GM12878 (cell line): ENCODE results near the gene SSBP2. TPM values are rescaled to one million over a fixed set of nuclear protein-coding genes. Genes with fewer than 3 reads are reported as not detected.

Experiments used
- ATAC-seq: fragments of 200-7000 bp; cut with Tn5 transposase; 3 replicates; pipeline ENCODE4 v1.9.1; 2020; ENCODE audit warnings: mild to moderate bottlenecking, moderate library complexity
- BruUV-seq: library from RNA; stranded (reverse); fragments of 400-500 nt; replicated peaks from 2 replicates; lab custom pipeline; 2021; lab: Mats Ljungman, UMichigan
- CTCF ChIA-PET: fragments of 300-600 bp; sonication (Branson Sonifier 250); formaldehyde crosslinking; extraction: SDS; loops from one replicate; lab custom pipeline; 2021; ENCODE audit warnings: inconsistent platforms; lab: Yijun Ruan, JAX
- POLR2A ChIA-PET: fragments of 350-600 bp; formaldehyde crosslinking; extraction: SDS; loops from one replicate; lab custom pipeline; 2021; ENCODE audit warnings: inconsistent platforms; lab: Charles Lee
- RAD21 ChIA-PET: fragments of 300-600 bp; sonication (Branson Sonifier 250); formaldehyde crosslinking; loops from one replicate; lab custom pipeline; 2023; ENCODE audit warnings: antibody characterized with exemption; ENCODE audit not compliant: unreplicated experiment; lab: Charles Lee
- SMC1A ChIA-PET: fragments of 300-600 bp; sonication (Branson Sonifier 250); formaldehyde crosslinking; loops from one replicate; lab custom pipeline; 2023; ENCODE audit not compliant: unreplicated experiment, uncharacterized antibody; lab: Charles Lee
- DNase-seq: peaks from one replicate; pipeline ENCODE4 v3.0.0-alpha.2; 2011; ENCODE audit warnings: low read depth, low spot score
- FAIRE-seq: peaks from 3 replicates; lab custom pipeline; 2011; peaks lifted over from hg19 to GRCh38; lab: Jason Lieb, UNC
- H2AFZ ChIP-seq: 2 replicates; pipeline ENCODE4 v1.6.0; 2011; ENCODE audit warnings: low read depth, low read length, control low read depth; ENCODE audit not compliant: control insufficient read depth
- H3K27ac ChIP-seq: 2 replicates; pipeline ENCODE4 v1.5.1; 2011; ENCODE audit warnings: control low read depth; ENCODE audit not compliant: control insufficient read depth, insufficient read depth
- H3K27me3 ChIP-seq, 2 experiments: replicated peaks in 1 of 2; 2 replicates each; pipeline versions ENCODE4 v1.6.0 to v1.6.1; 2011; ENCODE audit warnings: low read length in 1 of 2; ENCODE audit not compliant: control insufficient read depth in 2 of 2, insufficient read depth in 2 of 2
- H3K36me3 ChIP-seq, 2 experiments: 2 replicates each; pipeline ENCODE4 v1.5.1; 2011; ENCODE audit warnings: low read length in 1 of 2; ENCODE audit not compliant: control insufficient read depth in 2 of 2, insufficient read depth in 2 of 2
- H3K4me1 ChIP-seq: 2 replicates; pipeline ENCODE4 v1.6.1; 2011; ENCODE audit warnings: mild to moderate bottlenecking, low read length, moderate library complexity, mixed read lengths; ENCODE audit not compliant: control insufficient read depth, insufficient read depth
- H3K4me2 ChIP-seq: 2 replicates; pipeline ENCODE4 v1.6.0; 2011; ENCODE audit warnings: control low read depth; ENCODE audit not compliant: control insufficient read depth, insufficient read depth
- H3K4me3 ChIP-seq: fragments of 200-600 bp; sonication (generic); 2 replicates; pipeline ENCODE4 v1.5.1; 2016
- H3K79me2 ChIP-seq: 2 replicates; pipeline ENCODE4 v1.6.0; 2011; ENCODE audit warnings: low read length; ENCODE audit not compliant: control insufficient read depth, insufficient read depth
- H3K9ac ChIP-seq: 2 replicates; pipeline ENCODE4 v1.8.0; 2011; ENCODE audit warnings: low read length, control low read depth, mixed read lengths; ENCODE audit not compliant: control insufficient read depth, insufficient read depth
- H3K9me3 ChIP-seq: replicated peaks from 3 replicates; pipeline ENCODE4 v1.5.1; 2011; ENCODE audit warnings: mild to moderate bottlenecking, low read length; ENCODE audit not compliant: control insufficient read depth, insufficient read depth
- H4K20me1 ChIP-seq: 2 replicates; pipeline ENCODE4 v1.6.0; 2011; ENCODE audit not compliant: control insufficient read depth, insufficient read depth
- ATF7 ChIP-seq: fragments of 450-650 bp; IDR thresholded peaks from 2 replicates; pipeline ENCODE4 v1.6.1; 2016; ENCODE audit warnings: low read depth, mild to moderate bottlenecking
- JUNB ChIP-seq: IDR thresholded peaks from 2 replicates; pipeline ENCODE4 v1.6.1; 2016; ENCODE audit warnings: antibody characterized with exemption, mild to moderate bottlenecking
- MYB ChIP-seq: fragments of 150-350 bp; IDR thresholded peaks from 2 replicates; pipeline ENCODE4 v1.6.1; 2014; ENCODE audit warnings: mild to moderate bottlenecking, low read depth, low read length, borderline replicate concordance
- NFIC ChIP-seq: IDR thresholded peaks from 2 replicates; pipeline ENCODE4 v1.6.1; 2012; ENCODE audit warnings: low read depth, mild to moderate bottlenecking, inconsistent platforms, low read length, moderate library complexity
- ZNF217 ChIP-seq: fragments of 450-650 bp; IDR thresholded peaks from 2 replicates; pipeline ENCODE4 v1.6.1; 2017; ENCODE audit warnings: antibody characterized with exemption, mild to moderate bottlenecking
- ZNF622 ChIP-seq: fragments of 450-650 bp; IDR thresholded peaks from 2 replicates; pipeline ENCODE4 v1.6.1; 2017; ENCODE audit warnings: mild to moderate bottlenecking, inconsistent platforms
- WGBS: methylation state at CpG from one replicate; pipeline ENCODE4 v1.1.6; 2016; ENCODE audit warnings: low lambda C conversion rate; ENCODE audit not compliant: insufficient replicate concordance, insufficient coverage; ENCODE audit errors: missing lambda C conversion rate; 5-methylcytosine and 5-hydroxymethylcytosine counted together
- in situ Hi-C: fragments of 300-500 bp; cut with MboI; formaldehyde crosslinking; loops from 9 replicates; pipeline ENCODE4 v1.14.3; 2018; ENCODE audit warnings: mixed read lengths
- intact Hi-C: fragments of 100-400 bp; cut with micrococcal nuclease; formaldehyde crosslinking; loops from one replicate; pipeline ENCODE4 v1.14.2; 2022; ENCODE audit not compliant: unreplicated experiment
- polyA plus RNA-seq, 11 experiments: library from polyadenylated mRNA; depleted of rRNA in 4 of 11; unstranded in 6 of 11; stranded (reverse) in 5 of 11; fragments of >200 nt; fragmentation: Nextera tagmentation in 4 of 11; fragmentation: Illumina TruSeq in 1 of 11; extraction: Ambion mirVana in 4 of 11; extraction: Trizol in 1 of 11; gene quantifications; 1 replicate in 1 of 11; 2 replicates in 10 of 11; pipeline versions ENCODE4 v1.2.1 to v1.2.3, GENCODE V29; 2011 to 2016; ENCODE audit warnings: inconsistent platforms in 2 of 11, missing spikeins in 2 of 11, low read depth in 1 of 11
- total RNA-seq, 4 experiments: library from RNA; depleted of rRNA in 3 of 4; stranded (reverse); fragments of >200 nt in 3 of 4; fragmentation: Illumina TruSeq in 1 of 4; extraction: Trizol in 1 of 4; gene quantifications; 2 replicates each; pipeline versions ENCODE4 v1.2.1 to v1.2.3, GENCODE V29; 2013 to 2021
- TF ChIP-seq, protein P1 (sequence below): IDR thresholded peaks from 2 replicates; pipeline ENCODE4 v1.6.1; 2012; ENCODE audit warnings: low read length, inconsistent platforms
- TF ChIP-seq, protein P2 (sequence below): IDR thresholded peaks from 2 replicates; pipeline ENCODE4 v1.6.1; 2012; ENCODE audit warnings: low read depth, low read length, improper control_type of control experiment

The SSBP2 gene
- total and polyA plus RNA-seq, 10 of the 15 experiments (the other 5 are each of a cell fraction or from before 2014, with no cell fraction given): 52.2 to 132 (median 110) TPM

DNA sequence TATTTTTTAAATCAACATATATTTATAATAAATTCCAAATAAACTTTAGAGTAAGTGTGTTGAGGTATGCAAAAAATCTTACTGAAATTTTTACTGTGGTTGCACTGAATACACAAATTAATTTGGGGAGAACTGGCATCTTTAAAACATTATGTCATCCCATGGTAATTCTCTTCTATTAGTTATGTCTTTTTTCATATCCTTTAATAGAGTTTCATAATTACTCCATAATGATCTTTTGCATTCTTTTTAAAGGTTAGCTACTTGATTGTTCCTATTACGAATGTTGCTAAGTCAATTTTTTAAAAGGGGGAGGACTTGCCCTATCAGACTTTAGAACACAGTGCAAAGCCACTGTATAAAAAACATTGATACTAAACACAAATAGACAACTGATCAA, 26.8 kb downstream of the SSBP2 start:
- Histone ChIP-seq H3K9ac (no peak overlapping the region), H3K36me3 (no peaks in the 10 kb centered on the region; a peak in 1 of 4 replicates), H3K27me3 (no peaks in the 10 kb centered on the region), H3K4me2 (peak overlapping the region; percentile 19; the same call in 1 of the 2 replicates), H4K20me1 (no peaks in the 10 kb centered on the region), H3K4me1 (peaks cover 9% of the 10 kb centered on the region; the same call in 1 of the 2 replicates), H3K9me3 (no peaks in the 10 kb centered on the region), H3K79me2 (peaks cover 75% of the 10 kb centered on the region), H2AFZ (no peak overlapping the region), H3K4me3 (no peak overlapping the region), H3K27ac (no peak overlapping the region)
- in situ Hi-C loops (no loop called here), intact Hi-C loops (no loop called here)
- 54% methylated on average over 1 of the region's 1 CpG for WGBS
- FAIRE-seq (no peak), ATAC-seq (peak; percentile 24), DNase-seq (no peak)
- BruUV-seq: no TSS peak
- ChIA-PET RAD21 (no interaction called here), SMC1A (interaction anchor here (2.3 kb wide), 1 partner anchor 16 kb away, joined by 8 read pairs; no protein-coding TSS in a partner anchor), CTCF (interaction anchor here (1.0 to 1.3 kb wide), 2 partner anchors 217 to 442 kb away, joined by 4 read pairs; no protein-coding TSS in a partner anchor), POLR2A (no interaction called here)
- TF ChIP-seq ZNF217 (no peak), JUNB (peak; percentile 57), ATF7 (peak; percentile 76), MYB (no peak), NFIC (peak; percentile 27; the same call in 1 of the 2 replicates), ZNF622 (no peak)
- TF ChIP-seq, protein P1, sequence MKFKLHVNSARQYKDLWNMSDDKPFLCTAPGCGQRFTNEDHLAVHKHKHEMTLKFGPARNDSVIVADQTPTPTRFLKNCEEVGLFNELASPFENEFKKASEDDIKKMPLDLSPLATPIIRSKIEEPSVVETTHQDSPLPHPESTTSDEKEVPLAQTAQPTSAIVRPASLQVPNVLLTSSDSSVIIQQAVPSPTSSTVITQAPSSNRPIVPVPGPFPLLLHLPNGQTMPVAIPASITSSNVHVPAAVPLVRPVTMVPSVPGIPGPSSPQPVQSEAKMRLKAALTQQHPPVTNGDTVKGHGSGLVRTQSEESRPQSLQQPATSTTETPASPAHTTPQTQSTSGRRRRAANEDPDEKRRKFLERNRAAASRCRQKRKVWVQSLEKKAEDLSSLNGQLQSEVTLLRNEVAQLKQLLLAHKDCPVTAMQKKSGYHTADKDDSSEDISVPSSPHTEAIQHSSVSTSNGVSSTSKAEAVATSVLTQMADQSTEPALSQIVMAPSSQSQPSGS: 0 out of 2 replicates have a peak, but pooled peaks have one; percentile 40
- TF ChIP-seq, protein P2, sequence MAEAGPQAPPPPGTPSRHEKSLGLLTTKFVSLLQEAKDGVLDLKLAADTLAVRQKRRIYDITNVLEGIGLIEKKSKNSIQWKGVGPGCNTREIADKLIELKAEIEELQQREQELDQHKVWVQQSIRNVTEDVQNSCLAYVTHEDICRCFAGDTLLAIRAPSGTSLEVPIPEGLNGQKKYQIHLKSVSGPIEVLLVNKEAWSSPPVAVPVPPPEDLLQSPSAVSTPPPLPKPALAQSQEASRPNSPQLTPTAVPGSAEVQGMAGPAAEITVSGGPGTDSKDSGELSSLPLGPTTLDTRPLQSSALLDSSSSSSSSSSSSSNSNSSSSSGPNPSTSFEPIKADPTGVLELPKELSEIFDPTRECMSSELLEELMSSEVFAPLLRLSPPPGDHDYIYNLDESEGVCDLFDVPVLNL: no peak
